ENCODE data around the gene CIAO2B.
"Not testable (repeated sequence)": the region's sequence is repeated elsewhere in the genome, so short reads cannot be mapped to it uniquely, and the experiment has no call there.

- TF ChIP-seq, protein P1, sequence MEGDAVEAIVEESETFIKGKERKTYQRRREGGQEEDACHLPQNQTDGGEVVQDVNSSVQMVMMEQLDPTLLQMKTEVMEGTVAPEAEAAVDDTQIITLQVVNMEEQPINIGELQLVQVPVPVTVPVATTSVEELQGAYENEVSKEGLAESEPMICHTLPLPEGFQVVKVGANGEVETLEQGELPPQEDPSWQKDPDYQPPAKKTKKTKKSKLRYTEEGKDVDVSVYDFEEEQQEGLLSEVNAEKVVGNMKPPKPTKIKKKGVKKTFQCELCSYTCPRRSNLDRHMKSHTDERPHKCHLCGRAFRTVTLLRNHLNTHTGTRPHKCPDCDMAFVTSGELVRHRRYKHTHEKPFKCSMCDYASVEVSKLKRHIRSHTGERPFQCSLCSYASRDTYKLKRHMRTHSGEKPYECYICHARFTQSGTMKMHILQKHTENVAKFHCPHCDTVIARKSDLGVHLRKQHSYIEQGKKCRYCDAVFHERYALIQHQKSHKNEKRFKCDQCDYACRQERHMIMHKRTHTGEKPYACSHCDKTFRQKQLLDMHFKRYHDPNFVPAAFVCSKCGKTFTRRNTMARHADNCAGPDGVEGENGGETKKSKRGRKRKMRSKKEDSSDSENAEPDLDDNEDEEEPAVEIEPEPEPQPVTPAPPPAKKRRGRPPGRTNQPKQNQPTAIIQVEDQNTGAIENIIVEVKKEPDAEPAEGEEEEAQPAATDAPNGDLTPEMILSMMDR (IDR thresholded peaks at IDR 0.05) = not testable (repeated sequence)
- not testable (repeated sequence) for TF ChIP-seq POLR2A (IDR thresholded peaks at IDR 0.05)
These were observed 21.9 kb upstream of the CIAO2B start for GRCh38 chr16:66956154-66956457.

Measured in testis (tissue), 2 donors.